ENCODE measurements around the gene DSTYK.

The DSTYK gene

GRCh38 chr1:205211169-205211838 is at the start of gene DSTYK:
TSS of gene DSTYK (minus strand) at chr1:205211702. CDS start at chr1:205211535, 167 bp downstream.
- peak; percentile 98 for DNase-seq (ENCODE audit: low spot score)

- DNase-seq (ENCODE audit: low spot score) = no peak
These were observed 48.5 kb upstream of the DSTYK start for GRCh38 chr1:205259998-205260397.

- no peak for DNase-seq (ENCODE audit: low spot score)
These were observed 47.9 kb upstream of the DSTYK start for GRCh38 chr1:205259324-205259832.

GRCh38 chr1:205258719-205259118 is 47.2 kb upstream of the DSTYK start:
- DNase-seq (ENCODE audit: low spot score) = peak; percentile 85

GRCh38 chr1:205258261-205258691 is 46.8 kb upstream of the DSTYK start:
- no peak for DNase-seq (ENCODE audit: low spot score)

GRCh38 chr1:205257735-205258134 is 46.2 kb upstream of the DSTYK start:
- peak; percentile 73 for DNase-seq (ENCODE audit: low spot score)

GRCh38 chr1:205256951-205257625 is 45.6 kb upstream of the DSTYK start:
- DNase-seq (ENCODE audit: low spot score) = peak; percentile 65

GRCh38 chr1:205255941-205256780 is 44.7 kb upstream of the DSTYK start:
- peak; percentile 95 for DNase-seq (ENCODE audit: low spot score)

GRCh38 chr1:205251576-205251975 is 40.1 kb upstream of the DSTYK start:
- no peak for DNase-seq (ENCODE audit: low spot score)

GRCh38 chr1:205250699-205251098 is 39.2 kb upstream of the DSTYK start:
- DNase-seq (ENCODE audit: low spot score) = no peak

GRCh38 chr1:205249651-205250050 is 38.1 kb upstream of the DSTYK start:
- no peak for DNase-seq (ENCODE audit: low spot score)

- peak; percentile 83 for DNase-seq (ENCODE audit: low spot score)
These were observed 37.5 kb upstream of the DSTYK start for GRCh38 chr1:205248793-205249601.

- DNase-seq (ENCODE audit: low spot score) = peak; percentile 96
These were observed 35.8 kb upstream of the DSTYK start for GRCh38 chr1:205247130-205247921.

GRCh38 chr1:205246351-205247119 is 35.0 kb upstream of the DSTYK start:
- no peak for DNase-seq (ENCODE audit: low spot score)

GRCh38 chr1:205245096-205245495 is 33.6 kb upstream of the DSTYK start:
- DNase-seq (ENCODE audit: low spot score) = no peak

- no peak for DNase-seq (ENCODE audit: low spot score)
These were observed 32.9 kb upstream of the DSTYK start for GRCh38 chr1:205244384-205244783.

- no peak for DNase-seq (ENCODE audit: low spot score)
These were observed 32.1 kb upstream of the DSTYK start for GRCh38 chr1:205243350-205244191.

- no peak for DNase-seq (ENCODE audit: low spot score)
These were observed 30.0 kb upstream of the DSTYK start for GRCh38 chr1:205241366-205242030.

All from putamen (tissue), 1 donor.